HG02970 (cell line): ENCODE results near the gene RBM20.
"Not testable (repeated sequence)": the region's sequence is repeated elsewhere in the genome, so short reads cannot be mapped to it uniquely, and the experiment has no call there.

Source experiments
- ATAC-seq: cut with Tn5 transposase; IDR thresholded peaks from one replicate; pipeline ENCODE4 v1.9.1; 2021; ENCODE audit warnings: mild to moderate bottlenecking, moderate library complexity, moderate number of reproducible peaks; ENCODE audit not compliant: unreplicated experiment, low FRiP score

The RBM20 gene

DNA sequence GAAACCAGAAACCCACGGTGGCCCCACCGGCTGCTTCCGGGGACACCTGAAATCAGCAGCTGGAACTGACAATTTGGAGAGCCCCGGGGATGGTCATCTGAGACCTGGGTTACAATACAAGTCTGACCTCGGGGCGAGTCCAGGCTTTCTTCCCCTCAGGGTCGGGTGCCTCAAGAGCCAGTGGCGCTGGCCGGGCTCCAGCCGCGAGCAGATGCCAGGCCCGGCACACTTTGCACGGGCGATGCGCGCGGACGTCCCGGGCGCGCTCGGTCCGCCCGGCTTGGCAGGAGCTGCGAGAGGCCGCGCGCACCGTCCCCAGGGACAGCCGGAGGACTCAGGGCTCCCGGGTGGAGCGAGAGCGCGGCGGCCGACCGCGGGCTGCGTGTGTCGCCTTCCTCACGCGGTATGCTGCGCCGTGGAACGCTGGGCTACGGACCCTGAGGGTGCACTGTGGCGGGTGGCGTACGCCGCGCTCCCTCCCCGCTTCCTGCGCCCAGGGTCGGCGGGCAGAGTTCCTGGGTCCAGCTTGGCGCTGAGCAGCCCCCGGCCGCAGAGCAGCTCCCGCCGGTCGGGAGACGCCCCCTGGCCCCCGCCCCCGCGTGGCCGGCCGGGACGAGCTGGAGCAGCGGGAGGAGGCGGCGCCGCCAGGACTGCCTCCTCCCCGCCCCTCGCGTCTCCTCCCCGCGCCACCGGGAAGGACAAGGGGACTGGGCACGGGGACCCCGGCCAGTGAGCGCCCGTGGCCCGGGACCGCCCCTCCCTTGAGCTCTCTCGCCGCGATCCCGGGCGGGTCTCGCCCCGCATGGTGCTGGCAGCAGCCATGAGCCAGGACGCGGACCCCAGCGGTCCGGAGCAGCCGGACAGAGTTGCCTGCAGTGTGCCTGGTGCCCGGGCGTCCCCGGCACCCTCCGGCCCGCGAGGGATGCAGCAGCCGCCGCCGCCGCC lies at the start of gene RBM20:
Gene RBM20 (plus strand): TSS at position 684 of the 945 bp plus-strand sequence. CDS start 119 bp downstream, at position 803.
- ATAC-seq, result no peak

DNA sequence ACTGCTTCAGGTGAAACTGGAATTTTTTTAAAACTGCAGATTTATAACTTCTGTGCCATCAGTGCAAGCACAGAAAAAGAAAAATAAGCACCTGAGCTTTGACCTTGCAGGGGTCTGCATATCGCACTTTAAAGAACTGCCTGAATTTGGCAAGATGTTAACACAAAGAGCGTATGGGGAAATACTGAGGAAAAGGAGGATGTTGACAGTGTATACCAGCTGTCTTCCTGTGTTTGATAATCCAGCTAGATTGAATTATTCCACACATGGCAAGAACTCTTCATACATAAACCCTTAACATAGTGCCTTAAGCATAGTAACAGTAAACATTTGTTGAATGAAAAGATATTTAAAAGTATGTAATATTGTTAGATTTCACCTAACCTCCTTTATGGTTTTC lies 46.7 kb upstream of the RBM20 start:
- ATAC-seq, result no peak

DNA sequence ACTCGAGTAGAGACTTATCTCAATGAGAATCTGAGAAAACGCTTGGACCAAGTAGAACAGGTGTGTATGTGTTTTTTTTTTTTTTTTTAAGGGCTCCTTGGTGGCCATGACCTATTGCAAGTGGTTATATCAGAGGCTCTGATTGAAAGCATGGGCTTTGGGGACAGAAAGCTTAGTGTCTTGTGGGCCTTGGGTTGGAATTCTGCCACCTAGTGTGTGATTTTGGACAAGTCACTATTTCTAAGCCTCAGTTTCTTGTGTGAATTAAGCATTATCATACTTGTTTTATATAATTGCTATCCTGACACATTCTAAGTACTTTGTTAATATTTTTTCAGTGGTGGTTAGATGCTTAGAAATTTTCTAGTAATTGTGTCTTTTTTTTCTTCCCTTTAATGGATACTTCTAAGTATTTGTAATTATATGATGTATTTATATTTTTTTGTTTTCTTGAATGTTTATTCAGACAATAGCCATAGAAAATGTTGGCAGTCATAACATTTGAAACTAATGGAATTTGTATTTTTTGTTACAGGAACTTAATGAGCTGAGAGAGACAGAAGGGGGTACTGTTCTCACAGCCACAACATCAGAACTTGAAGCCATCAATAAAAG lies 43.5 kb upstream of the RBM20 start:
- ATAC-seq, result no peak

DNA sequence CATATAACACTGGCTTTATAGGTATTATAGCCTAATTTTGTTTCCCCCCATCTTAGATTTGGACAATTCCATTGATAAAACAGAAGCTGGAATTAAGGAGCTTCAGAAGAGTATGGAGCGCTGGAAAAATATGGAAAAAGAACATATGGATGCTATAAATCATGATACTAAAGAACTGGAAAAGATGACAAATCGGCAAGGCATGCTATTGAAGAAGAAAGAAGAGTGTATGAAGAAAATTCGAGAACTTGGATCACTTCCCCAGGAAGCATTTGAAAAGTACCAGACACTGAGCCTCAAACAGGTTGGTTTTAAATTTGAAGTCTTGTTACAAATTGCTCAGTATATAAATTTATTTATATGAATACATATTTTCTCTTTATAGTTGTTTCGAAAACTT lies 42.6 kb upstream of the RBM20 start:
- ATAC-seq, result no peak

DNA sequence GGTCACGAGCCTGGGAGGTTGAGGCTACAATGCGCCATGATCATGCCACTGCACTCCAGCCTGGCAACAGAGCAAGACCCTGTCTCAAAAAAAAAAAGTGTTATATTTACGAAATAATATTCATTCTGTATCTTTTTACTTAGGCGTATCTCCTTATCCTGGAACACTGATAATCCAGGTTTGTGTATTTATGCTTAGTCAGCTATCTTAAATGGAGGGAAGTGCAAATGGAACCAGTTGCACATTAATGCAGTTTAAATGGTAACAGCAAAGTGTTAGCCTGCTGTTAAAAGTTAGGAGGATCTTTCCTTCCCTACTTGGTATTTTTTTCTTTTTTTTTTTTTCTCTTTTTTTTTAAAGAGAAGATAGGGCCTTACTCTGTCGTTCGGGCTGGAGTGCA lies 36.0 kb upstream of the RBM20 start:
- no peak for ATAC-seq

DNA sequence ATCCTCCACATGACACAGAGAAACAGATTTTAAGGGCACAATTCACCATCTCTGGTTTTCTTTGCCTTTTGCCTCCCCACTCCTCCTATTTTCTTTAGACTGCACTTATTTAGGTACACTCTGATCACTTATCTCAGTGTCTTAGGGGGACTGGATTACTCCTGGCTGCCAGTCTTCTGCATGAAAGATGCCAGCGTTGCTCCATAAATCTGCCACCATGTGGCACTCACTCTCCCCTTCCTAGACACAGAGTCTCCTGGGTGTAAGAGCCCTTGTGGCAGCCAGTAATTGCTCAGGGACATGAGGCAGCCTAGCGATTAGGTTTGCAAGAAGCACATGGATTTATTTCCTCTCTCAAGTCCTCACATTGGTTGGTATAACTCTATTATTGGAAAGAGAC lies 34.5 kb upstream of the RBM20 start:
- no peak for ATAC-seq

DNA sequence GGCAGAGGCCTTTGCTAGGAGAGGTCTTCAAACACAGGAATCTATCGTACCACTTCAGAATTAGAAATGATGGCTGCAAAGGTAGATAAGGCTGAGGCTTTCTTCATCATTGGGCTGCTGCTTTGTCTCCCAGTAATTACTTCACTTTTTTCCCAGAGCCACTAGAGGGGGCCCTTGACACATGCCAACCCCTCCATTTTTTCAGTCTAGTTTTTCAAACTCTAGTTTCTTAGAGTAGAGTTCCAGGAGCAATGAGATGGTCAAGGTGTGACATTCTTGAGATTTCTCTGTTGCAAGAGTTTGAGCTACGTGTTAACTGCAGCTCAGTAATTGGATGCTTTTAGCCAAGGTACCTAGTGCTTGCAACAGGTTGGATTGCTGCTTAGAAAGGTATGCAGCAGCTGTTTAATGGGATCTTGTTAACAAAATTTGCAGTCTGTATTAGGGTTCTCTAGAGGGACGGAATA lies 33.8 kb upstream of the RBM20 start:
- no peak for ATAC-seq

DNA sequence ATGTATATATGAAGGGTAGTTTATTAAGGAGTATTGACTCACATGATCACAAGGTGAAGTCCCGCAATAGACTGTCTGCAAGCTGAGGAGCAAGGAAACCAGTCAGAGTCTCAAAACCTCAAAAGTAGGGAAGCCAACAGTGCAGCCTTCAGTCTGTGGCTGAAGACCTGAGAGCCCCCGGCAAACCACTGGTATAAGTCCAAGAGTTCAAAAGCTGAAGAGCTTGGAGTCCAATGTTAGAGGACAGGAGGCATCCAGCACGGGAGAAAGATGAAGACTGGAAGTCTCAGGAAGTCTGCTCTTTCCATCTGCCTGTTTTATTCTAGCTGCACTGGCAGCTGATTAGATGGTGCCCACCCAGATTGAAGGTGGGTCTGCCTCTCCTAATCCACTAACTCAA lies 33.4 kb upstream of the RBM20 start:
- ATAC-seq, result not testable (repeated sequence)

DNA sequence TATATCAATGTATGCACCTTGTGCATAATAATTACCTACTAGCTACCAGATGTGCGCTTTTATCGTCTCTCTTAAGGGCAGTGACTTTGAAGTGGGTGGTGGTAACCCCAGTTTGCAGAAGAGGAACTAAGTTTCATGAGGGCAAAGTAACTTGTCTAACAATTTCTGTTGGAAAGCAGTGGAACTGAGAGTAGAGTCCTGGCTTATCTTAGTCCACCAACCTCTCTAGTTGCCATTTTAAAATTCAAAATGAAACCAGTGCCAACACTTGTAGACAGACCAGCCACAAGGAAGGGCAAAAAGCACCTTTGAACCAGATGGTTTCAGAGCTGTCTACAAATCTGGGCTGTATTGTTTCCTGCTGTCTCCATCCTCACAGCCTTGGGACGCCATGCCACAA lies 32.0 kb upstream of the RBM20 start:
- ATAC-seq, result no peak

DNA sequence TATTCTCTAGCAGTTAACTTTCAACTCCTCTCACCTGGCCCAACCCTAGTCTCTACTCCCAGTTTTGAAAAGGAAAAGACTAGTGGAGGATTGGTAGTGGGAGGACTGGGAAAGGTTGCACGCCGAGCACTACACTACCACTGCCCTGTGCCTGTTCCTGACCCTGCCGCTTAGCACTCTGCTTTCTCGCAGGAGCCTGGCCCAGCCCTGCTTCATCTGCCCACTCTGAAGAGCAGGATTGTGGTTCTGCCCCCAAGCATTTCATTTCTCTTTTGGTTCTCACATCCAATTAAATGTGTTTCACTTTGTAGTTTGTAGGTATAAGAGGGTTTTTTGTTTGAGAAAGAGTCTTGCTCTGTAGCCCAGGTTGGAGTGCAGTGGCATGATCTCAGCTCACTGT lies 31.5 kb upstream of the RBM20 start:
- ATAC-seq, result no peak

DNA sequence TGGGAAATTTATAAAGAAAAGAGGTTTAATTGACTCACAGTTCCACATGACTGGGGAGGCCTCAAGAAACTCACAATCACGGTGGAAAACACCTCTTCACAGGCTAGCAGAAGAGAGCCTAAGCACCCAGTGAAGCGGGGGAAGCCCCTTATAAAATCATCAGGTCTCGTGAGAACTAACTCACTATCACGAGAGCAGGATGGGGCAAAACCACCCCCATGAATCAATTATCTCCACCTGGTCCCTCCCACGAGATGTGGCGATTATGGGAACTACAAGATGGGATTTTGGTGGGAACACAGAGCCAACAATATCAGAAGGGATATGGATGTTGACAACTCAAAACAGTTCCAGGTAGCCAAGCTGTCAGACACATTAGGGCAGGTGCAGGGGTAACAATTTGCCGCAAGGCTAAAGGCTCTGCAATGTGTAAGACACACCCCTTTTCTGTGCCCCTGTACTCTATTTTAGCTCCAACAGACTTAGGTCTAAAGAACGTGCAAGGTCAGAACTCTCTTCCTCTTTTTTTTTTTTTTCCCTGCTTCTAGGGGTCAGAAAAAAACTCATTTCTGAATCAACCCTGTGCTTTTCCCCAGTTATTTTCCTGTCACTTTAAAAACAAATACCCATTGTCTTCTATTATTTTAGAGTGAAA lies 30.7 kb upstream of the RBM20 start:
- no peak for ATAC-seq

DNA sequence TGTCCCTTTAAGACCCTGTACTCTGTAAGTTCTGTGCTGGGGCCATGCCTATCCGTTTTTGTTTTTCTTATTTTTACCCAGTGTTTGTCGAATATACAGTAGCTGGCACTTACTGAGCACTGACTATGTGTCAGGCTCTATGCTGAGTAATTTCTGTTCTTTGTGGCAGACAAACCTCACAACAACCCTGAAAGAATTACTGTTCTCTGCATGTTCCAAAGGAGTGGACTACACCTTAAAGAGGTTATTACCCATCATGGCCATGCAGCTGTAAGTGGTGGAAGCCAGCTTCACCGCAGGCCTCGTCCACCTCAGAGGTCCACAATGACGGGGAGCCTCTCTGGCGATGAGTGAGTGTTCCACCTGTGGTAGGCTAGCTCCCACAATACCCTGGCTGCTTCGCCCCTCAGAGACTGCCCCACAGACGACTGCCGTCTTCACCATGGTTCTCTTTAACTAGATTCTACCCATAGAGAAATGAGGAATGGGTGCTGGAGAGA lies 30.1 kb upstream of the RBM20 start:
- ATAC-seq, result no peak

DNA sequence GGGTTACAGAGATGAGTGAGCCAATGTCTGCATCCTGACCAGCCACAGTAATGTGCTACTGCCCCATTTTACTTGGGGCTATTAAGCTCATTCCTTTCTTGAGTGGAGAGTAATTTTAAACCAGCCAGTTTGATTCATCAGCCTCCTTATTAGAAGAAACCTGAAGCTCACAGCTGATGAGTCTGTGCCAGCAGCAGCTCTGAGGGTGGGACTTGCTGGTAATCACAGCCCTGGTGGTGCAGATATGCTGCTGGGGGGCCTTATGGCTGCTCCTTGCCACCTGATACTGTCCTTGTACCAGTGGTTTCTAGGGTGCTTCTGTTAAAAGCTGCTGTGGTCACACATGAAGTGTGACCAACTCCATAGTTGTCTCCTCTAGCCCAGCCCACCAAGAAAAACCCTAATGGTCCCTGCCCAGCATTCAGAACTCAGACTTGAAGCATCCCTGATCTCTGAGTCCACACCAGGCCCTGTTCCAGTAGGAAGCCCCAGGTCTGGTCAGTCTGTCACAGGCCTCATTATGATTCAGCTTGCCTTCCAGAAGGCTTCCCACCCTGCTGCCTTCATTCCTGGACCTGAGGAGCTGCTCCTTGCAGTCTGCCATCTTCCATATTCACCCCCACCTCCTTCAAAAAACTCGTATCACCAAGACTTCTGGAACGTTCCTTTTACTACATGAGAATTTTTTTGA lies 28.9 kb upstream of the RBM20 start:
- ATAC-seq, result no peak

DNA sequence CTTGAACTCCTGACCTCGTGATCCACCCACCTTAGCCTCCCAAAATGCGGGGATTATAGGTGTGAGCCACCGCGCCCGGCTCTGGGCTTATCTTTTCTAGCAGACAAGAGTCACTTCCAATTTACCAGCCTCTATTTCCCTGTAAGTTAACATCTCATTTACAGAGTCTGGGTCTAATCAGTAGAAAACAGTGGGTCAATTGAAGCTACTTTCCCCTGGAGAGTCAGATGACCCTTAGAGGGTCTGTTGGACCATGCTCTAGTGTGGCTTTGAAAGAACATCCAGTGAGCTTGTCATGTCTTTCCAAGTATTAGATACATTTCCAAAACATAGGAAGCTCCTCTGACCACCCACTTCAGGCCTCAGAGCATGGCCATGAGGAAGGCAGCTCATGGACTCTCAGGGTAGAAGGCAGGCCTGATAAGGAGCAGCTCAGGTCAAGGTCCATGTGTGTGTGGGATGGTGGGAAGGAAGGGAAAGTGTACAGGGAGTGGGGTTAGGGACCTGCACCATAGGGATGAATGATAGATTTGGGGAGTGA lies 27.6 kb upstream of the RBM20 start:
- no peak for ATAC-seq

DNA sequence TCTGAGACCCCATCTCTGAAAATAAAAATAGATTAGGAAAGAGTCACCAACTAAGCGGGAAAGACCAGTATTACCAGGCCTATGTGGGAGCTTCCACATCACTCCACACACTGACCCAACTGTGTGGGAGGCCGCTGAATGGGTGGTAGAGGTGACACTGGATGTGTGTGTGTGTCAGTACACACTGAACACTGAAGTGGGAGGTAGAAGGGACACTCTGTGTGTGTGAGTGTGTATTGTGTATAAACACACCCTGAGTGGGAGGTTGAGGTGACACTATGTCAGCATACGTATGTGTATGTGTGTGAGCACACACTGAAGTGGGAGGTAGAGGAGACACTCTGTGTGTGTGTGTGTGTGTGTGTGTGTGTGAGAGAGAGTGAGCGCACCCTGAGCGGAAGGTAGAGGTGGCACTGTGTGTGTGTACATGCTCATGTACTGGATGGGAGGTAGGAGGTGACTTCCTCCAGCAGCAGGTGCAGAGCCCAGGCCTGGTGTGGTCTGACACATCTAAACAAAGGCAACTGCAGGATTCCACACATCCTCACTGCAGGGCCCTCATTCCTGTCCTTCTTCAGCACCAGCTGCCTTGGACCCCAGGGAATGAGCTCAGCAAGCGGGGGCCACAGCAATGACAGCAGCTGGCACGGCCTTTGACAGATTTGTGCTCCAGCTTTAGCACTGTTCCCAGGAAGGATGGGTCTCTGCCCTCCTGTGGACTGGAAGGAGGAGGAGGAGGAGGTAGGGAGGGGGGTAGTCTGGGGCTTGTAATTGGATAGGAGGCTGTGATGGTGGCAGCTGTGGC lies 26.5 kb upstream of the RBM20 start:
- no peak for ATAC-seq

DNA sequence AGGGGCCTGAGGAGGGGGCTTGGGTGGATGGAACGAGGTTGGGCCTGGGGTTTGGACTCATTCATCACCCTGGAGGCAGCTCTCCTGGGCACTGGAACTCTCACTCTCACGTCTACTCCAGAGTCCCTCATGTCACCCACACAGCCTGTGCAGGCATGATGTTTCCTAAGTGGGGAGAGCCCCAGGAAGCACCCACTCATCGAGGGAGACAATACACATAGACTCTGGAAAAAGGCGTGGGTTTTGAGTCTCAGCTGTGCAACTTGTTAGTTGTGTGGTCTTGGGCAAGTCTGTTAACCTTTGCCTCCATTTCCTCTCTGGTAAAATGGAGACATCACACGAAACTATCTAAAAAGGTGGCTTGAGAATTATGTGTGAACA lies 25.9 kb upstream of the RBM20 start:
- ATAC-seq, result no peak

DNA sequence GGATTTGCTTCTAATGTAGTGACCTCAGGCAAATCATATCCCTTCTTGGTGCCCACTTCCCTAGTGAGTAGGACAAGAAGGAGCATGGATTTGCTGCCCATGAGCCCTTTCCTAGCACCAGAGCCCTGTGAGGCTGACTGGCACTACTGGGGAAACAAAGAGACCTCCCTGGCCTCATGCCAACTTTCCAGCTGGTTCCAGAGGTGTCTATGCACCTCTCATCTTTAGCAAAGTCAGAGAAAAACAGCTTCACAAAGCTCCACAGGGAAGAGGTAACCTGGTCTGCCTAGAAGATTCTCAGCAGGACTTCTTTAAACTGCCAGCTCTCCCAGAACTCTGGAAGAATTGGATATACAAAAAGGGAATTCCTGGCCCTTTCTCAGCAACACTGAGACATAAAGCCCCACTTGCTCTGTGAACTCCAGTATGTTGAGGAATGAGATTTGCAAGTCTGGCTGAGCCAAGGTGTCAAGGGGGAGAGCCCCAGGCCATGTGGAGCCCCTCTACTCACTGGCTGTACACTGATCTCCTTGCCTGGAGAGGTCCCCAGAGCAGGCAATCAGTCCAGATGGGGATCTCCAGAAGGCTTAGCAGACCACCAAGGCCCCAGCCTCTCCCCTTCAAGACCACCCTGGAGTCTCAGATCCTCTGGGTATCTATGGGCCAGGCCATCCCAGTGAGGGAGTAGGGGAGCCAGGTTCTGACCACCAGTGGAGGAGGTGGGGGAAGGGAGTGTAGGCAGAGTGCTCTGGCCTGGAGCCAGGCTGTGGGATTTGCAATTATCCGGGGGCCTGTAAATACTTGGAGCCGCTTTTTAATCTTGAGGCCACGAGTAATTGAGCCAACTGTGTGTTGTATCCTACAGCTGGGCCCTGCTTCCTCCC lies 24.4 kb upstream of the RBM20 start:
- no peak for ATAC-seq

DNA sequence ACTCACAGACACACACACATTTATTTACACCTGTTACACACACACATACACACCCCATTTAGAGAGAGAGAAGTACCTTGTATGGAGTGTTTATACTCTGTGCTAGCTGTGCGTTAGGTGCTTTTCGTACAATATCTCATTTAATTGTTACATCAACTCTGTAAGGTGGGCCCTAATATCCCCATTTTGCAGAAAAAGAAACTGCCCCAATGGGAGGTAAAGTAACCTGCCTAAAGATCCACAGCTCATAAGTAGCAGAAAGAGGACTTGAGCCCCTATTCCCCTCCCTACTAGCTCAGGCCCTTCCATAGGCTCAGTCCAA lies 23.8 kb upstream of the RBM20 start:
- ATAC-seq, result no peak

DNA sequence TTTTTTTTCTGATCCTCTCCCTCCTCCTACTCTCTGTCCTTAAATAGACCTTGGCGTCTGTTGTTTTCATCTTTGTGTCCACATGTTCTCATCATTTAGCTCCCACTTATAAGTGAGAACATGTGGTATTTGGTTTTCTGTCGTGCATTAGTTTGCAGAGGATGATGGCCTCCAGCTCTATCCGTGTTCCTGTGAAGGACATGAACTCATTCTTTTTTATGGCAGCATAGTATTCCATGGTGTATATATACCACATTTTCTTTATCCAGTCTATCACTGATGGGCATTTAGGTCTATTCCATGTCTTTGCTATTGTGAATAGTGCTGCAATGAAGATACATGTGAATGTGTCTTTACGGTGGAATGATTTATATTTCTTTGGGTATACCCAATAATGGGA lies 20.8 kb upstream of the RBM20 start:
- not testable (repeated sequence) for ATAC-seq
